Hepatocyte (in vitro differentiated cells): Measurements from ENCODE around the gene ALG8.

ENCODE experiments used
- EZH2 ChIP-seq: fragments of 200-600 bp; sonication (generic); IDR thresholded peaks from 2 replicates; pipeline ENCODE4 v1.6.1; 2016; ENCODE audit warnings: antibody characterized with exemption, mild to moderate bottlenecking, borderline replicate concordance
- EZH2phosphoT487 ChIP-seq: fragments of 200-600 bp; sonication (generic); IDR thresholded peaks from one replicate; pipeline ENCODE4 v1.6.1; 2018; ENCODE audit warnings: antibody characterized with exemption, mild to moderate bottlenecking, low read depth, moderate library complexity; ENCODE audit not compliant: unreplicated experiment, severe bottlenecking
- TF ChIP-seq, protein P1 (sequence below): fragments of 200-600 bp; sonication (generic); IDR thresholded peaks from 2 replicates; pipeline ENCODE4 v1.5.1; 2016; ENCODE audit warnings: antibody characterized with exemption, mild to moderate bottlenecking; ENCODE audit not compliant: poor library complexity

DNA sequence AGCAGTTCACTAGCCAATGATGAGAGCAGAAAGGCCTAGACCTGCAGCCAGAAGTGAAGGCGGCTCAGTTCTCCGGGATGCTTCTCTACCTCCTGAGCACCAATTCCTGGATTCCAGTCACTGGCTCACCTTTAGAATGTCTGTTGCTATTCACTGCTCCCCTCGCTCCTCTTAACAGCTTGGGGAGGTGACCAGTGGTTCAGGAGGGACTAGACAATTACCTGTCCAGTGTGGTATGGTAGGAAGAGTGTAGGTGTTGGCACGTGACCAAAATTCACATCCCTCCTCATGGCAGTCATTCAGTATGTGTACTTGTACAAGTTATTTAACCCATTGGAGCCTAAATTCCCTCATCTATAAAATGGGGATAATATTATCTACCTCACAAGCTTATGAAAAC is 71.7 kb downstream of the ALG8 start:
- TF ChIP-seq, protein P1, sequence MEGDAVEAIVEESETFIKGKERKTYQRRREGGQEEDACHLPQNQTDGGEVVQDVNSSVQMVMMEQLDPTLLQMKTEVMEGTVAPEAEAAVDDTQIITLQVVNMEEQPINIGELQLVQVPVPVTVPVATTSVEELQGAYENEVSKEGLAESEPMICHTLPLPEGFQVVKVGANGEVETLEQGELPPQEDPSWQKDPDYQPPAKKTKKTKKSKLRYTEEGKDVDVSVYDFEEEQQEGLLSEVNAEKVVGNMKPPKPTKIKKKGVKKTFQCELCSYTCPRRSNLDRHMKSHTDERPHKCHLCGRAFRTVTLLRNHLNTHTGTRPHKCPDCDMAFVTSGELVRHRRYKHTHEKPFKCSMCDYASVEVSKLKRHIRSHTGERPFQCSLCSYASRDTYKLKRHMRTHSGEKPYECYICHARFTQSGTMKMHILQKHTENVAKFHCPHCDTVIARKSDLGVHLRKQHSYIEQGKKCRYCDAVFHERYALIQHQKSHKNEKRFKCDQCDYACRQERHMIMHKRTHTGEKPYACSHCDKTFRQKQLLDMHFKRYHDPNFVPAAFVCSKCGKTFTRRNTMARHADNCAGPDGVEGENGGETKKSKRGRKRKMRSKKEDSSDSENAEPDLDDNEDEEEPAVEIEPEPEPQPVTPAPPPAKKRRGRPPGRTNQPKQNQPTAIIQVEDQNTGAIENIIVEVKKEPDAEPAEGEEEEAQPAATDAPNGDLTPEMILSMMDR = no peak
- TF ChIP-seq EZH2 (no peak), EZH2phosphoT487 (no peak)
